GM15510 (cell line): ENCODE data around the gene CPEB3.

ENCODE experiments used
- POLR2A ChIP-seq: IDR thresholded peaks from 3 replicates; pipeline ENCODE4 v1.6.1; 2011; ENCODE audit warnings: borderline replicate concordance; ENCODE audit not compliant: insufficient read length; ENCODE audit errors: extremely low read depth

CPEB3 gene

DNA sequence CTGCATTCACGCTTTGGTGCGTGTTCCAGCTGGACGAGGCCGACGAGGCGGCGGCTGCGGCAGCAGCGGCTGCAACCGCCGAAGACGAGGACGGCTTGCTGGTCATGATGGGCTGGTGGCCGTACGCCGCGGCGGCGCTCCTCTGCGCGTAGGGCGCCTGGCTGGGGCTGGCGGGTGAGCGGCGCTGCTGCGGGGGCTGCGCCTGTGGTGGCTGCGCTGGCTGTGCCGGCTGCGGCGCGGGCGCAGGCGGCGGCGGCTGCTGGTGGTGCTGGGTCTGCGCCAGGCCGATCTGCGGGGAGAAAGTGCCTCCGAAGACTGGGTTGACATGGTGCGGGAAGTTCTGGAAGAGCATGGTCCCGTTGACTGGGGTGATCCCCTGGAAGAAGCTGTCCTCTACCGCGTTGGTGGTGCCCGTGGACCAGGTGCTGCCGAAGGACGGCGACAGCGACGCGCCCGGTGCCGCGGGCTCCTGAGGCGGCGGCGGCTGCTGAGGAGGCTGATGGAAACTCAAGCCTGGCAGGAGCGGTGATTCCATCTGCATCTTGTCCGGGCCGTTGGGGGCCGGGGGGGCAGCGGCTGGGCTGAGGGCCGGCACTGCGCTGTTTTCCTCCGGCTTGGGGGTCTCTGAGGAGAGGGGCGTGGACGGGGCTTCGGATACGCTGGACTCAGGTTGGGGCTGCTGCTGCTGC lies 51.1 kb downstream of the CPEB3 start:
- no peak for TF ChIP-seq POLR2A

GRCh38 chr10:92239151-92239599 lies 51.7 kb downstream of the CPEB3 start:
- no peak for TF ChIP-seq POLR2A

DNA sequence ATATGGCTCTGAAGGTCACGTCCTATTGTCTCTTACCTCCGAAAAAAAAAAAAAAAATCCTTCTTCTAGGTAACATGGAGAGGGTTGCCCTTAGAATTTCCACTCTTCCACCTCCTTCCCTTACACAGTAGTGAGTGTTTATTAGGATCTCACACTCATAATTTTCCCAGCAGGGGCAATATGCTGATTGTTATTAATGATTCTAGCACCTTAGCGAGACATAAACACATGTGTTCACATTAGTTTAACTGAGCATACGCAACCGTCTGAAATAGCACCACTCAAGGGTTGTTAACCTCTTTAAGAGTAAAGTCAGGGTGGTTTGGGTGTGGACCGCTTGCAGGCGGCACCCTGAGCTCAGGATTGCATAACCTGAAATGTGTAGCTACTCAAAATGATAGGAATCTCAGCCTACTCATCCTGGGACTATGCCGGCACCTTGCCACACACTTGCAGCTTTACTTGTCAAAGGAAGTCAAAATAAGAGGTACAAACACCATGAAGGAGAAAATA lies 52.2 kb downstream of the CPEB3 start:
- TF ChIP-seq POLR2A = no peak

- no peak for TF ChIP-seq POLR2A
Observed at GRCh38 chr10:92238054-92238585, 52.8 kb downstream of the CPEB3 start.

GRCh38 chr10:92231196-92231595 lies 59.7 kb downstream of the CPEB3 start:
- TF ChIP-seq POLR2A = no peak

DNA sequence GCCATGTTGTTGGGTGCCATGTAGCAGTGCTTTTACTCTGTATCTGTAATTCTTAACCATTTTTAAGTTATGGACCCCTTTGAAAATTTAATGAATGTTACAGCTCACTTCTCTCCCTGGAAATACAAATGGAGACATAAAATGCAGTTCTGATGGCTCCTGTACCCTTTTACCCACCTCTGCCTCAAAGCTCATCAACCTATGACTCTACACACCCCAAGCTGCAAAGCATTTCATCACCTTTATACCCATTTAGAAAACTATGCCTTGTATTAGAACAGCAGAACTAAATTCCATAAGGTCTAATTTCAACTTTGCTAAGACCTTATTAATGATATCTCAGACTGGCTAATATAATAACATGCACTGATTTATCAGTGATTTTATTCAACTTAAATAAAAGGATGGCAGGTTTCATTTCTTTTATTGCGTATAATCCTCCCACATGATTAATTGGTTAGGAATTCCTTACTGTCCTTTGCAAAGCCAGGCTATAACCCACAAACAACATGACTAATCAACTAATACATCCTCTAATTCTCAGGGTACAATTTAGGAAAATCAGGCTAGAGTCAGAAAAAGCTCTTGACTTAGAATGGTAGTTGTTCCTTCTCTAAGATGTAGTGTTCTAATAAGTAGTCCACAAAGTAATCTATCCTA lies 68.1 kb downstream of the CPEB3 start:
- no peak for TF ChIP-seq POLR2A

DNA sequence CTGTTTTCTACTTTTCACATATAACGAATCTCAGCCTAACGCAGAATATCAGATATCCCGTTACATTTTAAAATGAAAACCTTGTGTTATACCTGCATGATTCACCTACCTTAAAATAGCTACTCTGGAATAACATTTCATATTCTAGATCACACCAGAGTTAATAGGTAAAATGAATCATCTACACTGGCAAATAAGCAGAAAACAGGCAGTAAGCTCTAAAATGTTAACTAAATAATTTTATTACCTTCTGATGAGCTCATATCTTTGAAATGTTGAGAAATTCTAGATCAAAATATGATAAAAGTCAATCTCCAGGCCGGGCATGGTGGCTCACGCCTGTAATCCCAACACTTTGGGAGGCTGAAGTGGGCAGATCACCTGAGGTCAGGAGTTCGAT lies 71.3 kb downstream of the CPEB3 start:
- TF ChIP-seq POLR2A = no peak

GRCh38 chr10:92218569-92218968 lies 72.3 kb downstream of the CPEB3 start:
- TF ChIP-seq POLR2A = no peak

DNA sequence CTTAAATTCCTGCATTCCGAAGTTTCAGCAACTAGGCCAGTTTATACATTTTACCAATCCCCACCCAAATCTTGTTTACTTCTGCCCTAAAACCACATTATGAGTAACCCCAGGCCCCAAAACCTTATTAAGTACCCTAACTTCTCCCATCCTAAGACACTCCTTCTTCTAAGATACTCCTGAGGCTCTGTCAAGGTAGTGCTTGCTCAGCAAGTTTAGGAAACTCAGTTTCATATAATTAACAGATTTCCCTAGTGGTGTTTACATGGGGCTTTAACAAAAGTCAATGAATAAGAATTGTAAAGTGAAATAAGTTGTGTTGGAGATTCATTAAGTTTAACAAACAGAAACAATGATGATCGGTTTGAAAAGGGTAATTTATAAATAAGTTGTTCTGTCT lies 77.8 kb downstream of the CPEB3 start:
- no peak for TF ChIP-seq POLR2A

DNA sequence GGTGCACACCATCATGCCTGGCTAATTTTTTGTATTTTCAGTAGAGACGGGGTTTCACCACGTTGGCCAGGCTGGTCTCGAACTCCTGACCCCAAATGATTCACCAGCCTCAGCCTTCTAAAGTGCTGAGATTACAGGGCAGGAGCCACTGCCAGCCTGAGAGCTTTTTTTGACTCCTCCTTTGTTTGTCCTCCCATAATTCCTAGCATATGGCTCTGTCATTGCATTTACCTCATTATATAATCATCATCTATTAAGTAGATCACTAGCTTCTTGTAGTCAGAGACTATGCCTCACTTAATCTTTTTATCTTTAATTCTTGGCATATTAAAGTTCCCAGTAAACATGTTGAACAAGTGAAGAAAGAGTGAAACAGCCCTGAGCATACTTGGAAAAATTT lies 82.1 kb downstream of the CPEB3 start:
- TF ChIP-seq POLR2A = no peak

DNA sequence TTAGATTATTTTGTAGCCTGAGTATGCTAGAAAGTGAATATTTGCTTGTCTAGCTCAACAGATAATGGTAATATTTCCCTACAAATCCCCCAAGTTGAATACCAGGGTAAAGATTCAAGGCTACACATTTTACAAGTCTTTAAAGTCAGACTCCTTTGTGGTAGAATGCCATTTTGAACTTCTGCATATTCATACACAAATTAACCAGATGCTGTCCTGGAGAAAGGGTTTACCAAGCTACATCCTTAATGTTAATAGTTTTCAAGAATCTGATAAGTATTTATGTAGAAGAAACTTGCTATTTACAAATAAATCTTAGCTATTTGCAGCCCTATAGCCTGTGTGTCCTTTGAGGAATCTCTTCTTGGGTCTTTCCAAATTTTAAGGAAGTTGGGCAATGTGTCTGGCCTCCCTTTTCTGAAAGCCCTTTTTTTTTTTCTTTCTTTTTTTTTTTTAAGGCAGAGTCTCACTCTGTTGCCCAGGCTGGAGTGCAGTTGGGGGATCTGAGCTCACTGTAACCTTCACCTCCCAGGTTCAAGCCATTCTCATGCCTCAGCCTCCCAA lies 82.6 kb downstream of the CPEB3 start:
- TF ChIP-seq POLR2A = no peak

- TF ChIP-seq POLR2A = no peak
Observed at GRCh38 chr10:92207061-92207460, 83.8 kb downstream of the CPEB3 start.

DNA sequence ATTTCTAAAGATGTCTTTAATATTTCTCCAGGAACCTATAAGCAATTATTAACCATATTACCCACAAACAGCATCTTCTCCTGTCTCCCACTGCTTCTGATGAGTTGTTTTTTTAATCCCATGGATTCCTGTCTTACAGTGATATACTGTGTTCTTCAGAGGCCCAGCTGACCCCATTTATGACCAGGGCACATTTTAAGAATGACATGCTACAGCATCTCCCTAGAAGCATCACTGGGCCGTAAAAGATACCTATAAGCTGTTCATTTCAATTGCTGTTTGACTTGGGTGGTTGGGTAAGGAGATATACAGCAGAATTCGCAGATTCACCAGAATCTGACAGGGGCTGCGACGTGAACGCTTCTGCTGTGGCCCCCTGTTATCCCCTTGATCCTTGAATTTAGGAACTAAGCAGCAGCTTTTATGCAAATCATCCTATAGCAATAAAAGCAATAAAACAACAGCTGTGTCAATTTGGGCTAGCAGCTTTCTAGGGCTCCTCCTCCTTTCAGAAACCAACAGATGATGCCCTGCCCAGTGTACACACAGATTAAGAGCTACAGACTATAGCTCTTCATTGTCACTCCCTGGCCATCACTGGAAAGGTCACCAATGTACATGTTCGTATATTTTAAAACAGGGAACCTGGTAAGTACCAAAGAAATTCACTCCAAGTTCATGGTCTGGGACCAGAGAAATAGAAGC lies 86.8 kb downstream of the CPEB3 start:
- TF ChIP-seq POLR2A = no peak

GRCh38 chr10:92202536-92202935 lies 88.3 kb downstream of the CPEB3 start:
- TF ChIP-seq POLR2A = no peak

GRCh38 chr10:92200564-92200963 lies 90.3 kb downstream of the CPEB3 start:
- TF ChIP-seq POLR2A = no peak

GRCh38 chr10:92187101-92187500 lies 103.8 kb downstream of the CPEB3 start:
- TF ChIP-seq POLR2A = no peak

DNA sequence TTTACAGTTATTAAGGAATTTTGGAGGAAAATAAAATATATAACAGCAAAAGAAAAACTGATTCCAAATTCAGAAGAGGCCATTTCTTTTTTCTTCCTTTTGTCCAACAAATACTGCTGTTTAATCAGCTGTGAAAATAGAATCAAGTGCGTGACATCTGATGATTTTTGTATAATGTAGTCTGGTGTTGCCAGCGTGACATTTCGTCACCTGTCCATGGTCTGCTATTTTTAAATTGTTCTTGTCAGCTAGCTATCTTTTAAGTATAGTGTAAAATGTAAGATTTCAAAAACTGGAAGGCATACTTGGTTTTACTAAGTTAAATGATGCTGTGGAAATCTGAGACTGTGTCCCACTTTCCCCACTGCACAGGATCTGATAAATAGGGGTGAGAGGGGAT lies 105.9 kb downstream of the CPEB3 start:
- TF ChIP-seq POLR2A = no peak
